NCI-H2227 (cell line): Measurements from ENCODE around the gene IGFBP7.
A peak's percentile ranks its signal among the peaks of the same experiment; 100 is the strongest.

Source experiments
- DNase-seq: peaks from one replicate; lab custom pipeline; 2025; ENCODE audit not compliant: unreplicated experiment; lab: John Stamatoyannopoulos, UW

IGFBP7 gene

DNA sequence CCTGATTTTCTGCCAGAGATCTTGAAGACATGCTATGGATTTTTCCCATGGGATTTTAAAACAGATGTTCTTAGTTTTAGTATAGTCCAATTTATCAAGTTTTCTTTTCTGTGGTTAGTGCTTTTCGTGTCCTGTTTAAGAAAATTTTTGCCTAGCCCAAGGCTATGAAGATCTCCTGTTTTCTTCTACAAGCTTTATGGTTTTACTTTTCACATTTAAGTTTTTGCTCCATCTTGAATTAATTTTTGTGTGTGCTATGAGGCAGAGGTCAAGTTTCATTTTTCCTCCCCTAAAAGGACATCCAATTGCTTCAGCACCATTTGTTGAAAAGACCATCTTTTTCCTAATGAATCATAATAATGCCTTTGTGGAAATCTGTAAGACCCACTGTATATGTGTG lies 65.9 kb downstream of the IGFBP7 start:
- DNase-seq: no peak

DNA sequence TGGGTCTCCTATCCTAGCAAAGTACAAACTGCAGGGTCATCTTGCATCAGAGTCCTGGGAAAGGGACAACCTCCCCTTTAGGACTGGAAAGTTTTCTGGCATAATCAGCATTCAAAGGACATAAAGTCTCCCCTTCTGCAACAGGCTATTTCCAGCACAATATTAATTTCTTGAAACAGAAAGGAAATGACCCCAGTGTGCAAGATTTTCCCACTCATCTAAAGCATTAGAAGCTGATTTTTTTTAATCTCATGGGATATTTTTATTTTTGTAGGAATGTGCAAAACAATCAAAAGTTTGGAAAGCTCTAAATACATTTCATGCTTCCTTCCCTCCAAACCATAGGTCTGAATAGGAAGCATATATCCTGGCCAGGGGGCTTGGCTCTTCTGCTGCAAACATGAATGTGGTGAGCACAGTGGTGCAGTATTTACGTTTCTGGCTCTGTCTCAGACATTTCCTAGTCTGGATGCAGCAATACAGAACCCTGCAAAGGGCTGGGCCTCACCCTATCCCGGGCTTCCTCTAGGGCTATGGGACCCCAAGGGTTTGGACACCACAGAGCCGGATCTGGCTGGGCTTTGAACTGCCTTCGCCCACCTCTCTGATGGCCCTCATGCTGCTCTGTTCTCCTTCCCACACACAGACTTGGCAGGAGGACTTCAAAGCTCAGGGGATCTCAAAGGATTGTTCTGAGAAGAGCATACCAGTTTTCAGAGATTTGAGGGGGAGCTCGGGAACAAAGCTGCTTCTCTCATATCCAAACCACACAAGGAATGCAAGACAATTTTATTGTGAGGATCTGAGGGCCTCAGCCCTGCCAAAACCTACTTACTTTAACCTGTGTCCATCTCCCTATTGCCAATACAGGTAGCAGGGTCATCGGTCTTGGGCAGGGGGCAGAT lies 66.6 kb downstream of the IGFBP7 start:
- no peak for DNase-seq

DNA sequence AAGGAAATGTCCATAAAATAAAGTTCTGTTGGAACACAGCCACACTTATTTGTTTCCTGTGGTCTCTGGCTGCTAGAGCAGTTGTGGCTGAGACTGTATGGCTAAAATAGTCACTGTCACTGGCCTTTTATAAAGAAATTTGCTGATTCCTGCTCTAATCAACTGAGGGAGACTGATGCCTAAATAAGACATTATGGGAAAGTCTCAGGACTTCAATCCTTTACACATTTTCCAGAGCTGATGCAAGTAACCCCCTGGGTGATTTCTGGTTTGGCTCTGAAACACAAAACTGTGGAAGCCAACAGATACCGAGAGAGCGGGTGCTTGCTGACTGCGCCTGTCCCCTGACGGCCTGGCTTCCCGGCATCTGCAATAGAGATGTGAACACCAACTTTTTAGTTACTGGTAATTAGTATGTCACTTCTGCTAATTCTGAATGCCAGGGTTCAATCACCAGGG lies 67.4 kb downstream of the IGFBP7 start:
- no peak for DNase-seq

DNA sequence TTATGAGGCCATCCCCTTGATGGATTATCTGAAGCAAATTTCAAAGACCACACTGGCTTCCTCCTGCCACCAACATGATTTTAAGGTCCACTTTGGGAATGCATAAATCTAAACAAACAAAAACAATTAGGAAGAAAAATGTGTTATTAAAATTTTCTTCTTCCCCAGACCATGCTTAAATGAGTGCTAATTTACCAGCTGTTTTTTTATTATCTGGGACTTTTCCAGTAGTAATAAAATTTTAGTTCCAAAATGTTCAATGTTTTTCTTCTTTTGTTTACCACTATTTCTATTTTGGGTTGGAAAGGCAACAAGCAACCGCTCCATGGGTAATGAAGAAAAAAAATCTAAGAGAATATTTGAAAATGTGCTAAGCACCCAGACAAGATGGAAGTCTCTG lies 69.2 kb downstream of the IGFBP7 start:
- DNase-seq: no peak

DNA sequence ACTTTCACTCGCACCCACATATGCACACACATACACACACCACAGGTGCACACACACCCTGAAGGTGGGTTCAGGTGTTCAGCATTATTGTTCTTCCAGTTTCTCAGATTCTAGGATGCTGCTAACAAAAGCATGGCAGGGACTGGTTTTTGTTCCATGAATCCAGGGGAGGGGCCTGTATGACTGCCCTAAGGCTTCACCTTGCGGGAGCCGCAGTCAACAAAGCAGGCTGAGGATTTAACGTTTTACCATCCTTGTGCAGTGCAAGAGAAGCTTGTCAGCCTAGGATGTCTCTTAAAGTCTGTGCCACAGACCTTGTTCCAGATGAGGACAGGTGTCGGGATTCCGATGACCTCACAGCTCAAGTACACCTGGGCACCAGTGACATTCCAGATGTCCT lies 69.7 kb downstream of the IGFBP7 start:
- DNase-seq: no peak

DNA sequence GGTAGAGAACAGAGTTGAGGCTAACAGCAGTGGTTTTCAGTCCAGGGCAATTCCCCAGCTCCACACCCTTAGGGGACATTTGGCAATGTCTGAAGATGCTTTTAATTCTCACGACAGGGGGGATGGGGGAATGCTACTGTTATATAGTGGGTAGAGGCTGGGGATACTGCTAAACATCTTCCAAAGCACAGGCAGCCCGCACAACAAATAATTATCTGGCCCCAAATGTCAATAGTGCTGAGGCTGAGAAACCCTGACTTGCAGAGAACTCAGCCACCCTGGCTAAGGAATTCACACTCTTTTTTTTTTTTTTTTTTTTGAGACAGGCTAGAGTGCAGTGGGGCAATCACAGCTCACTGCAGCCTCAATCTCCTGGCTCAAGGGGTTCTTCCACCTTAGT lies 70.8 kb downstream of the IGFBP7 start:
- DNase-seq: no peak

DNA sequence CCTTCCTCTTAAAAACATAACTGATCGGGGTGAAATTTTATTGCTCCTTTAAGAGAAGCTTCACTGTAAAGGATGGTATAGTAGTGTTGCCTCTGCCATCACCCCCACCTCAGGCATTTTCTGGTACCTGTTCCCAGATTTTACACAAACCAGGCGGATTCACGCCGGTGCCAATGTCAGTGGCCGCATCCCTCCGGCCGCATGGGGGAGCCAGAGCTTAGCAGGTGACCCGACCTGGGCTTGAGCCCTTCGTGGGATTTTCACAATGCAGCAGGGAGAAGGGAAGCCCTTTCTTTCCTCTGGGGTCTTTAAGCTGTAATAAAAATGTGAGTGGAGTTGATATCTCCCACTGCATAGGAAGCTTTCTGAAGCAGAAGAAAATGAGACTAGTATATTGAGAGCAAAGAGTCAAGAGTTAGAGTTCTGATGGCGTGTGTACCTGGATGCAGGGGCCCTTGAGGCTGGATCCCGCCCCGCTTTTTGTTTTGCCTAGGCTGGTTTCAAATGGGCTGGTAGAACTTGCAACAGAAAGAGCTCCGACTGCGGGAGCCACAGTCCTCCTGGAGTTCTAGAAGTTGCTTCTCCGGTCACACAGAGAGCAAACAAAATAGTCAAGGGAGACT lies 72.1 kb downstream of the IGFBP7 start:
- DNase-seq: peak; percentile 49

DNA sequence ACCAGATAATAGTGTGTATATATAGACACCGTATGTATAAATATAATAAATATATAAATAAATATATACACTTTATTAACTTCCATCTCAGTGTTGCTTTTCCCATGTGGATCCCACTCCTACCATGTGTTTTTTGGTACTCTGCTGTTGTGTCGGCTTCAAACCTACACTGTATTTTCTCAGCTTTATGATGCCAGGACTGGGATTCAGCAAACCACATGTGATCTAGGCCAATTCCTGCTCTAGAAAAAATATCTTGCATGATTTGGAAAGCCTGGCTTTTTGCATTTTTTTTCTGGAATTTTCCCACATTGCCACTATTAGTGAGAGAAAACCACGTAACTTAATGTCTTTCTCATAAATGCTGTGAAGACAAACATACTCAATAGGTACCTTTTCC lies 75.7 kb downstream of the IGFBP7 start:
- DNase-seq: no peak

DNA sequence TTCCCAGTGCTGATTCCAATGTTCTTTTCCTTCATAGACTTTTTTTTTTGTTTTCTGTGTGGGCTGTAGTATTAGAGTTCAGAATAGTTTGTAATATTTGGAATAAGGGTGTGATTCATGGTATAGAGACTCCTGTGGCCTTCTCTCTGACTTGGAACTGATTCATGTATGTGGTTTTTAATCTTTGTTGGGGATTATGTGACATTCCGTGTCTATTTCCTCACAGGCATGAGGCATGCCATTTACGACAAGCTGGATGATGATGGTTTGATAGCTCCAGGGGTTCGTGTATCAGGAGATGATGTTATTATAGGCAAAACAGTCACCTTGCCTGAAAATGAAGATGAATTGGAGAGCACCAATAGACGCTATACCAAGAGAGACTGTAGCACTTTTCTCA lies 87.1 kb downstream of the IGFBP7 start:
- no peak for DNase-seq

DNA sequence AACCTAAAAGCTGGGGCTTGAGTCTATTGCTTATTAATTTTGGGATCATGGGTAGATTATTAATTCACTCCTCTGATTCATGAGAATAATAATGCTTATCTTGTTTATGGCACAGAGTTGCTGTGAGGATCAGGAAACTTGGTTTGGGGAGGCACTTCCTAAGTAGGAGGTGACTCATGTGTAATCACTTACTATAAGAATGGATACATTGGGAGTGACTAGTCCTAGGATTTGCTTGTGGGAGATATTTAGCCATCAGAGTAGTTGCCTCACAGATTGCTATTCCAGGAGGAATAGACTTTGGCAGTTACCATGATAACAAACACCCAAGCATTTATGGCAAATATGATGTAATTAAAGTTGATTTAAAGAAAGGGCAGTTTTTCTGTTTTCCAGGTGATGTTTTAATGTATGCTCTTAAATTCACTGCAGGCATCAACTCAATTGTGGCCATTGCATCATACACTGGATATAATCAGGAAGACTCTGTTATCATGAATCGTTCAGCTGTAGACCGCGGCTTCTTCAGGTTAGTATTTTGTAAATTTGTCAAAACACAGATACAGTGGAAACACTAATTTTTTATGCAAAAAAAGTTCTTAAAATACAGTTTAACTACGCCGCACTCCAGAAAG lies 89.6 kb downstream of the IGFBP7 start:
- DNase-seq: no peak

DNA sequence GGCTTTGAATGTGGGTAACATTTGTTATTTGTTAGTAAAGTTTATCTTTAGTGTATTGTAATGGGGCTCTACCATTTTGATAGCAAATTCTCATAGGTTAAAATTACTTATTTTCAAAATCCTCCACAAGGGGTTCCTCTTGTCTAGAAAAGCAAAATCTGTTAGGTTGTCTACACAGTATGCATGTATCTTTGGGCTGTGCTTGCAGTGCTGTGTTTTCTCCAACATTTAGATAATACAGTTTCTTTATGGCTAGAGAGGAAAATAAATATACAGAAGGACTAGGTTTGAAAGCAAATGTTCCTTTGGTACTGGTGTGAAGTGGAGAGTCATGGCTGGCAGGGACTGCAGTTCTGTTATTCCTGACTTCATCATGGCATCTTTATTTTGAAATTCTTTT lies 91.2 kb downstream of the IGFBP7 start:
- DNase-seq: no peak

DNA sequence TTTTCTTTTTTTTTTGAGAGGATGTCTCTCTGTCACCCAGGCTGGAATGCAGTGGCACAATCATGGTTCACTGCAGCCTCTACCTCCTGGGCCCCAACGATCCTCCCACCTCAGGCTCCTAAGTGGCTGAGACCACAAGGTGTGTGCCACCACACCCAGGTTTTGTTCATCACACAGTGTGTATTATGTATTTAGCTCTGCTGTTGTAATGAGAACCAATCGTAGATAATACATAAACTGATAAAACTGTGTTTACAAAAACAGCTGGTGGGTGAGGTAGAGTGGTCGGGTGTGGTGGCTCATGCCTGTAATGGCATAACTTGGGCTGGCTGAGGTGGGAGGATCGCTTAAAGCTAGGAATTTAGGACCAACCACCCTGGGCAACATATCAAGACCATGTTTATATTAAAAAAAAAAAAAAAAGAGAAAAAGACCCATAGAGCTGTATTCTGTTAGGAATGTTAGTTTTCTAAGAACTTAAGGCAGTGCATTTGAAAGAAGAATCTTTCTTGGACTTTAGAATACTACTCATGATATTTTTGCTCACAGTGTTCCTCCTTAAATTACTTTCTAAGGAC lies 96.6 kb downstream of the IGFBP7 start:
- no peak for DNase-seq

DNA sequence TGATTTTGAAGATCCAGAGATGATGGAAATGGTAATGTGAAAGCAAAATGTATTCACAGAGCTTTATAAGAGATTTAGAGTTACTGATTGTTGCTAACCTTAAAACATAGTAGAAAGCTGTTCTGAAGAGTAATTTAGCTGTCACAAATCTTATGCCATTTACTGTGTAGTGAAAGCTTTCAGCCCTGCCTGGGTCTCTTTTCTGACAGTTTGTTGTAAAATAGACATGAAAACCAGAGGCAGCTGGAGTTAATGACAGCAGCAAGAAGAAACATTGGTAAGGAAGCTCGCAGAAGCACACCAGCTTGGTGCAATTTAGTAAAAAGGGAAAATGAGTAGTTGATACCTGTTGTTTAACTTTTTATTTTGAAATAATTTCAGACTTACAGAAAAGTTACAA lies 110.4 kb downstream of the IGFBP7 start:
- no peak for DNase-seq

DNA sequence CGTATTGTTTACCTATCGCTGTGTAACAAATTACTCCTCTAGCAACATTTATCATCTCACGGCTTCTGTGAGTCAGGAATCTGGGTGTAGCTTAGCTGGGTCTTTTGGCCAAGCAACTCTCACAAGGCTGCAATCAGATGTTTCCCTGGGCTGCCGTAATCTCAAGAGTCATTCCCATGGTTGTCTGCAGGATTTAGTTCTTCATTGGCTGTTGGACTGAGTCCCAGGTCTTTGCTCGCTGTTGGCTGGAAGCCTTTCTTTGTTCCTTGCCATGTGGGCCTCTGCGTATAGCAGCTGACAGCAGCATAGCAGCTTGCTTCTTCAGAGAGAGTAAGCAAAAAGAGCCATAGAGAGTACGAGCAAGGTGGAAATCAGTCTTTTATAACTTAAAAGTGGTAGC lies 114.7 kb downstream of the IGFBP7 start:
- DNase-seq: no peak

DNA sequence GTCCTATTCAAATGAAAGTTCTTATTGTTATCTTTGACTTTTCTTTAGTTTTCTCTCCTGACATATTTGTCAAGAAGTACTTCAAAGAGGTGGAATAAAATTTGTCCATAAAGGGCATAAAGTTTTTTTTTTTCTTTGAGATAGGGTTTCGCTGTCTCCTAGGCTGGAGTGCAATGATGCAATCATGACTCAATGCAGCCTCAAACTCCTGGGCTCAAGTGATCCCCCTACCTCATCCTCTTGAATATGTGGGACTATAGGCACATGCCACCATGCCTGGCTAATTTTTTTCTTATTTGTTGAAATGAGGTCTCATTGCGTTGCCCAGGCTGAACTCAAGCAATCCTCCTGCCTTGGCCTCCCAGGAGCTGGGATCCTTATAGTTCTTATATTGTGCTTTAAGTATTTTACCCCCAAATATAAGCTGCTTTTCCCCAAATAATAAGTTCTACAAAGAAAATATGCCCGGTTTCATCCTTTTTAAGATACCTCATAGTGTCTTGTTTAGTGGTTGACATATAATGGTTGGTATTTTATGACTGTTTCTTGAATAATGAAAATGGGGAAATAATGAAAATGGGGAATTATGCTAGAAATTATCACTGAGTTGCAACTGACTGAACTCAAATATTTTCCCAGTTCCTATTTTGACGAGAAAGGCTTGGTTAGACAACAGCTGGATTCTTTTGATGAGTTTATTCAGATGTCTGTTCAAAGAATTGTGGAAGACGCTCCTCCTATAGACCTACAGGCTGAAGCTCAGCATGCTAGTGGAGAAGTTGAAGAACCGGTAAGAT lies 119.9 kb downstream of the IGFBP7 start:
- no peak for DNase-seq

DNA sequence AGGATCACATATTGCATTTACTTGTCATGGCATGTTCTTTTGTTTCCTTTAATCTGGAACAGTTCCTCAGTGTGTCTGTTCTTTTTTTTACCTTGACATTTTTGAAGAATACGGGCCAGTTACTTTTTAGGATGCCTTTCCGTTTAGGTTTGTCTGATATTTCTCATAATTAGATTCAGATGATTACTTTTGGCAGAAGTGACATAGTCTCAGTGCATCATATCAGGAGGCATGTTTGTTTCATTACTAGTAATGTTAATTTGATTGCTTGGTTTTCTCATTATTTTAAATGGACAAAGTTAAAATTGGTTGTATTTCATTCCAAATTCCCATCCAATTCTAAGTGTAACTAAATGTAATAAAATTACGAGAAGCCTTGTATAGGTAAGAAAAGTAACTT lies 123.2 kb downstream of the IGFBP7 start:
- DNase-seq: no peak

DNA sequence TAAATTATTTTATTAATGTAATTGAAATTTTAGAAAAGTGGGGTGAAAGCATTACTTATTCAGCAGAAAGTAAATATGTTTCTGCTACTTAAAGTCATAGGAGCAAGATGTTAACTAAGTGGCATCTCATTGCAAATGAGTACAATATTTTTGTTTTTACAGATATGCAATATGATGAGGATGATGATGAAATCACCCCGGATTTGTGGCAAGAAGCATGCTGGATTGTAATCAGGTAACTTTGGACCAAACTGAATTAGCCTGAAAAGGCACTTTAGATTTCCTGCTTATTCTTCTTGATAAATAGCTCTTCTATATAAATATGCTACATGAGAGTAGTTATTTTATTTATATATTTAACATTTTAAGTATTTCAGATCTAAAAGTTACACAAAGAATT lies 124.0 kb downstream of the IGFBP7 start:
- no peak for DNase-seq

DNA sequence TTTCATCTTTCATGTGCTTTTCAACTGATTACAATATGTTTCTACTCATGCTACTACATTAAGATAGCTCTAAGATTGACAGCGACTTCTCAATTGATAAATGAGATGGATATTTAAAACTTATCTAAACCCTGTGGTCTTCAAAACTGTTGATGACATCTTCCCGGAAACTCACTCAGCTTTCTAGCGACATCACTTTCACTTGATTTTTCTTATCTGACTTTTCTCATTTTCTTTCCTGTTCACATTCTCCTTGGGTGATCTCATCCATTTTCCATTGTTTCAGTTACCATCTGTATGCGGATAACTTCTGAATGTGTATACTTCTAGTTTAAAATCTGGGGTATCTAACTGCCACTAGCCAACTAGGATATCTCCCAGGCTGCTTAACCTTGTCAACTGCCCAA lies 128.4 kb downstream of the IGFBP7 start:
- DNase-seq: no peak
